CD14-positive monocyte (primary cell): ENCODE data around the gene CNGB1. TPM values are rescaled to one million over a fixed set of nuclear protein-coding genes. Genes with fewer than 3 reads are reported as not detected.
"Not testable (repeated sequence)": the region's sequence is repeated elsewhere in the genome, so short reads cannot be mapped to it uniquely, and the experiment has no call there.

Experiments used
- DNase-seq, 3 donors: peaks; one replicate each; pipeline ENCODE4 v3.0.0-alpha.2; 2011 to 2022
- H2AFZ ChIP-seq: 2 replicates; pipeline ENCODE4 v1.6.0; 2012; ENCODE audit warnings: mild to moderate bottlenecking, low read depth, low read length, inconsistent platforms; ENCODE audit not compliant: insufficient read depth, poor library complexity, severe bottlenecking
- H3K27ac ChIP-seq, 2 donors: 1 replicate in 1 of 2; 2 replicates in 1 of 2; pipeline ENCODE4 v1.5.1; 2012 to 2013; ENCODE audit warnings: low read length in 2 of 2, control low read depth in 1 of 2, inconsistent platforms in 1 of 2, low read depth in 1 of 2, mild to moderate bottlenecking in 1 of 2
- H3K27me3 ChIP-seq, 2 donors: one replicate each; pipeline versions ENCODE4 v1.6.0 to v1.6.1; 2011 to 2013; ENCODE audit warnings: low read length in 2 of 2; ENCODE audit not compliant: control insufficient read depth in 2 of 2, insufficient read depth in 2 of 2
- H3K36me3 ChIP-seq, 2 donors: replicated peaks in 1 of 2; 1 replicate in 1 of 2; 2 replicates in 1 of 2; pipeline versions ENCODE4 v1.5.1 to v1.6.1; 2012 to 2013; ENCODE audit warnings: low read length in 2 of 2, control low read depth in 1 of 2, inconsistent platforms in 1 of 2, mild to moderate bottlenecking in 1 of 2; ENCODE audit not compliant: insufficient read depth in 2 of 2, control insufficient read depth in 1 of 2
- H3K4me1 ChIP-seq, 2 donors: 1 replicate in 1 of 2; 2 replicates in 1 of 2; pipeline versions ENCODE4 v1.5.1 to v1.6.1; 2012 to 2013; ENCODE audit warnings: low read length in 2 of 2, control low read depth in 1 of 2, inconsistent platforms in 1 of 2, mild to moderate bottlenecking in 1 of 2, moderate library complexity in 1 of 2; ENCODE audit not compliant: insufficient read depth in 2 of 2, control insufficient read depth in 1 of 2
- H3K4me2 ChIP-seq: replicated peaks from 2 replicates; pipeline ENCODE3; 2012; ENCODE audit warnings: low read length, moderate library complexity, mild to moderate bottlenecking; ENCODE audit not compliant: poor library complexity, severe bottlenecking; ENCODE audit errors: extremely low read depth
- H3K4me3 ChIP-seq, 3 experiments: fragments of 200-600 bp in 1 of 3; sonication (generic) in 1 of 3; replicated peaks in 1 of 3; 1 replicate in 2 of 3; 2 replicates in 1 of 3; pipeline ENCODE4 v1.5.1; 2011 to 2013; ENCODE audit warnings: low read length in 3 of 3, mild to moderate bottlenecking in 3 of 3, control low read depth in 2 of 3, low read depth in 2 of 3, inconsistent platforms in 1 of 3, moderate library complexity in 1 of 3
- H3K79me2 ChIP-seq: 2 replicates; pipeline ENCODE4 v1.6.0; 2012; ENCODE audit warnings: mild to moderate bottlenecking, control low read depth, inconsistent platforms, low read length, moderate library complexity; ENCODE audit not compliant: insufficient read depth
- H3K9ac ChIP-seq: 2 replicates; pipeline ENCODE4 v1.6.0; 2017; ENCODE audit warnings: low read length, mild to moderate bottlenecking; ENCODE audit not compliant: insufficient read depth, poor library complexity, severe bottlenecking
- H3K9me3 ChIP-seq, 2 donors: replicated peaks in 1 of 2; 1 replicate in 1 of 2; 2 replicates in 1 of 2; pipeline versions ENCODE4 v1.5.1 to v1.6.1; 2012 to 2013; ENCODE audit warnings: low read length in 2 of 2, control low read depth in 1 of 2; ENCODE audit not compliant: control insufficient read depth in 1 of 2, insufficient read depth in 1 of 2
- H4K20me1 ChIP-seq: 2 replicates; pipeline ENCODE4 v1.6.0; 2012; ENCODE audit warnings: mild to moderate bottlenecking, low read length, control low read depth, moderate library complexity; ENCODE audit not compliant: insufficient read depth
- H3K27ac Mint-ChIP-seq, 7 donors: one replicate each; pipeline ENCODE4 v1.8.0; 2020; ENCODE audit warnings: mild to moderate bottlenecking in 7 of 7, mixed read lengths in 7 of 7, moderate library complexity in 6 of 7, inconsistent platforms in 2 of 7
- H3K27me3 Mint-ChIP-seq, 3 donors: one replicate each; pipeline ENCODE4 v1.8.0; 2021 to 2022; ENCODE audit warnings: low read depth in 3 of 3, mild to moderate bottlenecking in 3 of 3, mixed read lengths in 3 of 3, moderate library complexity in 3 of 3, inconsistent platforms in 1 of 3
- H3K36me3 Mint-ChIP-seq, 2 donors: one replicate each; pipeline ENCODE4 v1.8.0; 2020; ENCODE audit warnings: mixed read lengths in 2 of 2, inconsistent platforms in 1 of 2, mild to moderate bottlenecking in 1 of 2
- H3K4me1 Mint-ChIP-seq: one replicate; pipeline ENCODE4 v1.8.0; 2020; ENCODE audit warnings: mild to moderate bottlenecking, mixed read lengths
- H3K4me3 Mint-ChIP-seq, 2 donors: one replicate each; pipeline ENCODE4 v1.8.0; 2020; ENCODE audit warnings: mild to moderate bottlenecking in 2 of 2, mixed read lengths in 2 of 2, moderate library complexity in 1 of 2
- H3K9me3 Mint-ChIP-seq, 7 donors: one replicate each; pipeline ENCODE4 v1.8.0; 2020 to 2022; ENCODE audit warnings: mixed read lengths in 7 of 7, mild to moderate bottlenecking in 6 of 7, moderate library complexity in 6 of 7, inconsistent platforms in 2 of 7
- CTCF ChIP-seq: fragments of 200-600 bp; IDR thresholded peaks from one replicate; pipeline ENCODE4 v1.8.0; 2022; ENCODE audit warnings: antibody characterized with exemption, mild to moderate bottlenecking
- WGBS: methylation state at CpG from one replicate; pipeline ENCODE4 v1.1.5; 2013; ENCODE audit warnings: missing lambda C conversion rate; ENCODE audit not compliant: insufficient coverage; 5-methylcytosine and 5-hydroxymethylcytosine counted together
- intact Hi-C, 2 donors: fragments of 100-400 bp; cut with micrococcal nuclease; formaldehyde crosslinking; loops; one replicate each; pipeline versions ENCODE4 v1.15.0 to v1.15.1; 2023
- polyA plus RNA-seq, 3 donors: library from polyadenylated mRNA; depleted of rRNA in 1 of 3; unstranded in 2 of 3; stranded (reverse) in 1 of 3; fragments of 300-500 nt in 2 of 3; fragments of >200 nt in 1 of 3; fragmentation: Illumina TruSeq in 2 of 3; gene quantifications; 1 replicate in 2 of 3; 2 replicates in 1 of 3; pipeline ENCODE4 v1.2.3, GENCODE V29; 2012 to 2021

CNGB1 gene
- polyA plus RNA-seq, 3 donors: not detected

DNA sequence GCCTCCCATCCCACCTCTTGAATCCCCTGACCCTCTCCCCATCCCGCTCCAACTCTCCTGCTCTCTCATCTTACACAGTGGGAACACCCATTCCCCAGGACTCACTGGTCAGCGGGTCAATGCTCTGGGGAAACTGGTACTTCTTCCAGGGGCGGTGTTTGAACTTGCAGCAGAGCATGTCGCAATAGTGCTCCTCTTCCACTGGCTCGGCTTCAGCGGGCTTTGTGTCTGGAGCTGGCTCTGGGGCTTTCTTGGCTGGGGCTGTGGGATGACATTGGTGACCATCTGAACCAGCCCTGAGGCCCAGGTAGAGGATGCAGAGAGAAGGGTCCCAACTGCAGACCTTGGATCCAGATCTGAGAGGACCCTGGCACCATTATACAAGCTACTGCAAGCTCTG lies 51.9 kb downstream of the CNGB1 start:
- H3K27ac ChIP-seq: no peak overlapping the region
- H3K4me1 Mint-ChIP-seq: peaks cover 11% of the 10 kb centered on the region
- H3K9me3 Mint-ChIP-seq: peaks cover 0 to 4% (median 0%) of the 10 kb centered on the region in 7 donors
- H3K36me3 Mint-ChIP-seq: no peaks in the 10 kb centered on the region
- no peak overlapping the region for H2AFZ ChIP-seq
- TF ChIP-seq CTCF: no peak
- H3K4me3 Mint-ChIP-seq: no peak overlapping the region
- DNase-seq: no peak
- H3K9ac ChIP-seq: no peak overlapping the region
- WGBS: 78% methylated on average over 6 of the region's 6 CpGs
- no peaks in the 10 kb centered on the region for H3K79me2 ChIP-seq
- H3K27me3 ChIP-seq: no peaks in the 10 kb centered on the region
- no peak overlapping the region for H3K27ac Mint-ChIP-seq
- no peaks in the 10 kb centered on the region for H3K9me3 ChIP-seq
- no peak overlapping the region for H3K4me3 ChIP-seq
- no peaks in the 10 kb centered on the region for H3K36me3 ChIP-seq
- no peaks in the 10 kb centered on the region for H3K27me3 Mint-ChIP-seq
- H3K4me1 ChIP-seq: peaks cover 5 to 6% of the 10 kb centered on the region in 2 donors
- no peaks in the 10 kb centered on the region for H4K20me1 ChIP-seq
- intact Hi-C loops: no loop called here
- no peak overlapping the region for H3K4me2 ChIP-seq

- no peaks in the 10 kb centered on the region for H4K20me1 ChIP-seq
- Mint-ChIP-seq H3K36me3 (no peaks in the 10 kb centered on the region), H3K27ac (no peak overlapping the region), H3K4me1 (peaks cover 11% of the 10 kb centered on the region), H3K27me3 (no peaks in the 10 kb centered on the region), H3K9me3 (peaks cover 0 to 4% (median 0%) of the 10 kb centered on the region in 7 donors), H3K4me3 (no peak overlapping the region)
- H3K4me3 ChIP-seq: no peak overlapping the region
- no peaks in the 10 kb centered on the region for H3K27me3 ChIP-seq
- H3K9ac ChIP-seq: no peak overlapping the region
- no peak overlapping the region for H2AFZ ChIP-seq
- intact Hi-C loops: no loop called here
- WGBS: 100% methylated on average over 1 of the region's 3 CpGs
- no peak for DNase-seq
- H3K27ac ChIP-seq: no peak overlapping the region
- no peaks in the 10 kb centered on the region for H3K79me2 ChIP-seq
- peaks cover 5 to 6% of the 10 kb centered on the region in 2 donors for H3K4me1 ChIP-seq
- no peak for TF ChIP-seq CTCF
- no peaks in the 10 kb centered on the region for H3K9me3 ChIP-seq
- no peaks in the 10 kb centered on the region for H3K36me3 ChIP-seq
- no peak overlapping the region for H3K4me2 ChIP-seq
These were observed 52.5 kb downstream of the CNGB1 start for GRCh38 chr16:57918444-57918843.

GRCh38 chr16:57917929-57918328 lies 53.0 kb downstream of the CNGB1 start:
- H4K20me1 ChIP-seq, H3K4me3 Mint-ChIP-seq, H3K9ac ChIP-seq, DNase-seq, H3K4me3 ChIP-seq, intact Hi-C loops, H3K4me1 ChIP-seq, H3K27me3 Mint-ChIP-seq, H2AFZ ChIP-seq, H3K4me2 ChIP-seq, H3K27me3 ChIP-seq, H3K36me3 Mint-ChIP-seq, H3K27ac ChIP-seq, H3K9me3 Mint-ChIP-seq, H3K79me2 ChIP-seq, H3K36me3 ChIP-seq, H3K9me3 ChIP-seq: not testable (repeated sequence)
- H3K27ac Mint-ChIP-seq: peak overlapping the region in 1 of 7 donors; percentile 27
- peaks cover 11% of the 10 kb centered on the region for H3K4me1 Mint-ChIP-seq

DNA sequence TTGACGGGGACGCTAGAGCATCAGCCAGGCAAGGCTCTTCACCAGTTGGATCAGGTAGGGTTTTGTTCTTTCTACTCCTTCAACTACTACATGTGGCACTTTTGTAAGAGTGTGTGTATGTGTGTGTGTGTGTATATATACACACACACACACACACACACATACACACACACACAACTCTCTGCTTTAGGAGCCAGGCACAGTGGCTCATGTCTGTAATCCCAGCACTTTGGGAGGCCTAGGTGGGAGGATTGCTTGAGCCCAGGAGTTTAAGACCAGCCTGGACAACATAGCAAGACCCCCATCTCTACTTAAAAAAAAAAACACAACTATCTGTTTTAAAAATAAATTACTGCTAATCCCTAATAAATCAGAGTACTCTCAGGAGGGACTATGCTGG lies 53.4 kb downstream of the CNGB1 start:
- H2AFZ ChIP-seq, H3K4me3 Mint-ChIP-seq, H3K36me3 ChIP-seq, H3K79me2 ChIP-seq, H3K9me3 Mint-ChIP-seq, H3K9ac ChIP-seq, H3K4me1 ChIP-seq, H3K27me3 Mint-ChIP-seq, H3K27ac ChIP-seq, DNase-seq, intact Hi-C loops, H3K27ac Mint-ChIP-seq, H3K4me3 ChIP-seq, H4K20me1 ChIP-seq, H3K9me3 ChIP-seq, H3K27me3 ChIP-seq, H3K4me2 ChIP-seq, H3K36me3 Mint-ChIP-seq: not testable (repeated sequence)
- peaks cover 11% of the 10 kb centered on the region for H3K4me1 Mint-ChIP-seq
- no CpG with 5 or more reads among the region's 2 CpGs for WGBS
